GM12878 (cell line): Measurements from ENCODE around the gene TMEM109. TPM values are rescaled to one million over a fixed set of nuclear protein-coding genes. Genes with fewer than 3 reads are reported as not detected.

Experiments
- ATAC-seq: fragments of 200-7000 bp; cut with Tn5 transposase; 3 replicates; pipeline ENCODE4 v1.9.1; 2020; ENCODE audit warnings: mild to moderate bottlenecking, moderate library complexity
- BruUV-seq: library from RNA; stranded (reverse); fragments of 400-500 nt; replicated peaks from 2 replicates; lab custom pipeline; 2021; lab: Mats Ljungman, UMichigan
- CTCF ChIA-PET: fragments of 300-600 bp; sonication (Branson Sonifier 250); formaldehyde crosslinking; extraction: SDS; loops from one replicate; lab custom pipeline; 2021; ENCODE audit warnings: inconsistent platforms; lab: Yijun Ruan, JAX
- POLR2A ChIA-PET: fragments of 350-600 bp; formaldehyde crosslinking; extraction: SDS; loops from one replicate; lab custom pipeline; 2021; ENCODE audit warnings: inconsistent platforms; lab: Charles Lee
- RAD21 ChIA-PET: fragments of 300-600 bp; sonication (Branson Sonifier 250); formaldehyde crosslinking; loops from one replicate; lab custom pipeline; 2023; ENCODE audit warnings: antibody characterized with exemption; ENCODE audit not compliant: unreplicated experiment; lab: Charles Lee
- SMC1A ChIA-PET: fragments of 300-600 bp; sonication (Branson Sonifier 250); formaldehyde crosslinking; loops from one replicate; lab custom pipeline; 2023; ENCODE audit not compliant: unreplicated experiment, uncharacterized antibody; lab: Charles Lee
- DNase-seq: peaks from one replicate; pipeline ENCODE4 v3.0.0-alpha.2; 2011; ENCODE audit warnings: low read depth, low spot score
- FAIRE-seq: peaks from 3 replicates; lab custom pipeline; 2011; peaks lifted over from hg19 to GRCh38; lab: Jason Lieb, UNC
- H2AFZ ChIP-seq: 2 replicates; pipeline ENCODE4 v1.6.0; 2011; ENCODE audit warnings: low read depth, low read length, control low read depth; ENCODE audit not compliant: control insufficient read depth
- H3K27ac ChIP-seq: 2 replicates; pipeline ENCODE4 v1.5.1; 2011; ENCODE audit warnings: control low read depth; ENCODE audit not compliant: control insufficient read depth, insufficient read depth
- H3K27me3 ChIP-seq, 2 experiments: replicated peaks in 1 of 2; 2 replicates each; pipeline versions ENCODE4 v1.6.0 to v1.6.1; 2011; ENCODE audit warnings: low read length in 1 of 2; ENCODE audit not compliant: control insufficient read depth in 2 of 2, insufficient read depth in 2 of 2
- H3K36me3 ChIP-seq, 2 experiments: 2 replicates each; pipeline ENCODE4 v1.5.1; 2011; ENCODE audit warnings: low read length in 1 of 2; ENCODE audit not compliant: control insufficient read depth in 2 of 2, insufficient read depth in 2 of 2
- H3K4me1 ChIP-seq: 2 replicates; pipeline ENCODE4 v1.6.1; 2011; ENCODE audit warnings: mild to moderate bottlenecking, low read length, moderate library complexity, mixed read lengths; ENCODE audit not compliant: control insufficient read depth, insufficient read depth
- H3K4me2 ChIP-seq: 2 replicates; pipeline ENCODE4 v1.6.0; 2011; ENCODE audit warnings: control low read depth; ENCODE audit not compliant: control insufficient read depth, insufficient read depth
- H3K4me3 ChIP-seq: fragments of 200-600 bp; sonication (generic); 2 replicates; pipeline ENCODE4 v1.5.1; 2016
- H3K79me2 ChIP-seq: 2 replicates; pipeline ENCODE4 v1.6.0; 2011; ENCODE audit warnings: low read length; ENCODE audit not compliant: control insufficient read depth, insufficient read depth
- H3K9ac ChIP-seq: 2 replicates; pipeline ENCODE4 v1.8.0; 2011; ENCODE audit warnings: low read length, control low read depth, mixed read lengths; ENCODE audit not compliant: control insufficient read depth, insufficient read depth
- H3K9me3 ChIP-seq: replicated peaks from 3 replicates; pipeline ENCODE4 v1.5.1; 2011; ENCODE audit warnings: mild to moderate bottlenecking, low read length; ENCODE audit not compliant: control insufficient read depth, insufficient read depth
- H4K20me1 ChIP-seq: 2 replicates; pipeline ENCODE4 v1.6.0; 2011; ENCODE audit not compliant: control insufficient read depth, insufficient read depth
- BCL11A ChIP-seq: IDR thresholded peaks from 2 replicates; pipeline ENCODE4 v1.6.1; 2011; ENCODE audit warnings: low read depth, low read length
- CHD1 ChIP-seq: IDR thresholded peaks from 2 replicates; pipeline ENCODE4 v1.6.1; 2012; ENCODE audit warnings: low read depth, low read length, improper control_type of control experiment
- EP300 ChIP-seq, 2 experiments: fragments of 150-350 bp in 1 of 2; IDR thresholded peaks; 2 replicates each; pipeline ENCODE4 v1.6.1; 2011 to 2012; ENCODE audit warnings: low read depth in 2 of 2, low read length in 2 of 2, borderline replicate concordance in 1 of 2, improper control_type of control experiment in 1 of 2, inconsistent platforms in 1 of 2; ENCODE audit not compliant: control insufficient read depth in 1 of 2
- HDAC2 ChIP-seq: fragments of 200-600 bp; sonication (generic); IDR thresholded peaks from 2 replicates; pipeline ENCODE4 v1.6.1; 2017
- IKZF2 ChIP-seq, 2 experiments: fragments of 450-650 bp; IDR thresholded peaks; 2 replicates each; pipeline ENCODE4 v1.6.1; 2017; ENCODE audit warnings: mild to moderate bottlenecking in 2 of 2, moderate library complexity in 2 of 2
- MAX ChIP-seq: IDR thresholded peaks from 2 replicates; pipeline ENCODE4 v1.6.1; 2012; ENCODE audit warnings: low read depth, low read length, improper control_type of control experiment
- MYB ChIP-seq: fragments of 150-350 bp; IDR thresholded peaks from 2 replicates; pipeline ENCODE4 v1.6.1; 2014; ENCODE audit warnings: mild to moderate bottlenecking, low read depth, low read length, borderline replicate concordance
- NFXL1 ChIP-seq: fragments of 450-650 bp; IDR thresholded peaks from 2 replicates; pipeline ENCODE4 v1.6.1; 2017; ENCODE audit warnings: antibody characterized with exemption, mild to moderate bottlenecking, borderline replicate concordance
- NFYB ChIP-seq: IDR thresholded peaks from 2 replicates; pipeline ENCODE4 v1.6.1; 2011; ENCODE audit warnings: low read depth, mild to moderate bottlenecking, low read length, improper control_type of control experiment, moderate library complexity; ENCODE audit not compliant: insufficient read depth
- NR2F1 ChIP-seq: fragments of 450-650 bp; conservative IDR thresholded peaks from 2 replicates; pipeline ENCODE4 v1.6.1; 2017; ENCODE audit warnings: mild to moderate bottlenecking
- POU2F2 ChIP-seq: IDR thresholded peaks from 3 replicates; pipeline ENCODE4 v1.6.1; 2011; ENCODE audit warnings: low read depth, mild to moderate bottlenecking, low read length, borderline replicate concordance
- RUNX3 ChIP-seq: IDR thresholded peaks from 2 replicates; pipeline ENCODE4 v1.6.1; 2012; ENCODE audit warnings: low read length, inconsistent platforms
- SREBF1 ChIP-seq: IDR thresholded peaks from 2 replicates; pipeline ENCODE4 v1.6.1; 2012; ENCODE audit warnings: mild to moderate bottlenecking, low read length
- SUZ12 ChIP-seq: fragments of 200-600 bp; sonication (generic); IDR thresholded peaks from one replicate; pipeline ENCODE4 v1.6.1; 2018; ENCODE audit warnings: antibody characterized with exemption, mild to moderate bottlenecking; ENCODE audit not compliant: unreplicated experiment
- TAF1 ChIP-seq: IDR thresholded peaks from 2 replicates; pipeline ENCODE4 v1.6.1; 2011; ENCODE audit warnings: mild to moderate bottlenecking, low read depth, low read length, borderline replicate concordance
- TARDBP ChIP-seq: IDR thresholded peaks from 2 replicates; pipeline ENCODE4 v1.6.1; 2016; ENCODE audit warnings: borderline replicate concordance
- TCF12 ChIP-seq: IDR thresholded peaks from 2 replicates; pipeline ENCODE4 v1.6.1; 2011; ENCODE audit warnings: low read depth, mild to moderate bottlenecking, low read length
- ZNF207 ChIP-seq: fragments of 450-650 bp; IDR thresholded peaks from 2 replicates; pipeline ENCODE4 v1.6.1; 2014; ENCODE audit warnings: antibody characterized with exemption, mild to moderate bottlenecking, borderline replicate concordance
- ZNF24 ChIP-seq: fragments of 450-650 bp; IDR thresholded peaks from 2 replicates; pipeline ENCODE4 v1.6.1; 2017; ENCODE audit warnings: antibody characterized with exemption, mild to moderate bottlenecking
- ZZZ3 ChIP-seq: IDR thresholded peaks from 2 replicates; pipeline ENCODE4 v1.6.1; 2011; ENCODE audit warnings: low read depth; ENCODE audit not compliant: control insufficient read depth, insufficient read length
- WGBS: methylation state at CpG from one replicate; pipeline ENCODE4 v1.1.6; 2016; ENCODE audit warnings: low lambda C conversion rate; ENCODE audit not compliant: insufficient replicate concordance, insufficient coverage; ENCODE audit errors: missing lambda C conversion rate; 5-methylcytosine and 5-hydroxymethylcytosine counted together
- in situ Hi-C: fragments of 300-500 bp; cut with MboI; formaldehyde crosslinking; loops from 9 replicates; pipeline ENCODE4 v1.14.3; 2018; ENCODE audit warnings: mixed read lengths
- intact Hi-C: fragments of 100-400 bp; cut with micrococcal nuclease; formaldehyde crosslinking; loops from one replicate; pipeline ENCODE4 v1.14.2; 2022; ENCODE audit not compliant: unreplicated experiment
- polyA plus RNA-seq, 11 experiments: library from polyadenylated mRNA; depleted of rRNA in 4 of 11; unstranded in 6 of 11; stranded (reverse) in 5 of 11; fragments of >200 nt; fragmentation: Nextera tagmentation in 4 of 11; fragmentation: Illumina TruSeq in 1 of 11; extraction: Ambion mirVana in 4 of 11; extraction: Trizol in 1 of 11; gene quantifications; 1 replicate in 1 of 11; 2 replicates in 10 of 11; pipeline versions ENCODE4 v1.2.1 to v1.2.3, GENCODE V29; 2011 to 2016; ENCODE audit warnings: inconsistent platforms in 2 of 11, missing spikeins in 2 of 11, low read depth in 1 of 11
- total RNA-seq, 4 experiments: library from RNA; depleted of rRNA in 3 of 4; stranded (reverse); fragments of >200 nt in 3 of 4; fragmentation: Illumina TruSeq in 1 of 4; extraction: Trizol in 1 of 4; gene quantifications; 2 replicates each; pipeline versions ENCODE4 v1.2.1 to v1.2.3, GENCODE V29; 2013 to 2021
- TF ChIP-seq, protein P1 (sequence below): IDR thresholded peaks from 2 replicates; pipeline ENCODE4 v1.6.1; 2012; ENCODE audit warnings: low read depth, low read length, improper control_type of control experiment

The TMEM109 gene
- total and polyA plus RNA-seq, 10 of the 15 experiments (the other 5 are each of a cell fraction or from before 2014, with no cell fraction given) = 21.9 to 199 (median 85.2) TPM

GRCh38 chr11:60906132-60906972 is 7.6 kb upstream of the TMEM109 start, which contains the start of gene PRPF19:
Gene PRPF19 (minus strand): TSS chr11:60906585. CDS start chr11:60906382, 203 bp downstream.
- H3K4me1 ChIP-seq = peaks cover 36% of the 10 kb centered on the region
- CTCF ChIA-PET = interaction anchor here (0.9 to 11.5 kb wide), 7 partner anchors 9 to 451 kb away, joined by 3 to 135 read pairs (median 9); no protein-coding TSS in a partner anchor
- SMC1A ChIA-PET = interaction anchor here (1.1 to 8.0 kb wide), 6 partner anchors 8 to 143 kb away, joined by 3 to 57 read pairs (median 6); no protein-coding TSS in a partner anchor
- H2AFZ ChIP-seq = peak within 1 kb of the TSS; percentile 68
- peaks cover 8% of the 10 kb centered on the region for H4K20me1 ChIP-seq
- H3K4me2 ChIP-seq = peak within 1 kb of the TSS; percentile 100
- in situ Hi-C loops (no loop called here), intact Hi-C loops (loop anchor here (2.0 to 5.0 kb wide), 2 partner anchors 144 to 254 kb away; partner anchors contain the start of gene VPS37C)
- H3K79me2 ChIP-seq = peaks cover 34% of the 10 kb centered on the region
- peaks cover 10 to 11% of the 10 kb centered on the region in 2 experiments; a peak in 3 of 4 replicates for H3K36me3 ChIP-seq
- under 1% methylated on average over 60 of the region's 75 CpGs for WGBS
- DNase-seq (peak; percentile 93), ATAC-seq (peak; percentile 87), FAIRE-seq (peak; percentile 93)
- RAD21 ChIA-PET = interaction anchor here (1.0 to 3.8 kb wide), 6 partner anchors 7 to 278 kb away, joined by 3 to 18 read pairs (median 6); partner anchors contain the start of gene TMEM109
- POLR2A ChIA-PET = interaction anchor here (0.6 to 1.7 kb wide), 9 partner anchors 9 to 355 kb away, joined by 3 to 6 read pairs (median 4); no protein-coding TSS in a partner anchor
- H3K4me3 ChIP-seq = peak within 1 kb of the TSS; percentile 86
- peaks cover 8% of the 10 kb centered on the region for H3K9me3 ChIP-seq
- no peaks in the 10 kb centered on the region for H3K27me3 ChIP-seq
- H3K27ac ChIP-seq = peak within 1 kb of the TSS; percentile 89
- H3K9ac ChIP-seq = peak within 1 kb of the TSS; percentile 93
- no TSS peak for BruUV-seq
- TF ChIP-seq TARDBP = no peak
- TF ChIP-seq TAF1 = peak; percentile 91; the same call in 1 of the 2 replicates
- no peak for TF ChIP-seq RUNX3
- TF ChIP-seq NFYB = no peak
- peak; percentile 89 for TF ChIP-seq MAX
- TF ChIP-seq SREBF1 = 0 out of 2 replicates have a peak, but pooled peaks have one; percentile 37
- TF ChIP-seq SUZ12 = no peak
- TF ChIP-seq EP300 (IDR thresholded peaks at IDR 0.05; ENCODE audit: borderline replicate concordance in 1 of 2, control insufficient read depth in 1 of 2, low read depth in 2 of 2, low read length in 2 of 2) = 0 out of 4 replicates have a peak, but pooled peaks of 1 of the 2 experiments have one; percentile 34
- 0 out of 4 replicates have a peak, but pooled peaks of 1 of the 2 experiments have one; percentile 31 for TF ChIP-seq IKZF2 (IDR thresholded peaks at IDR 0.05)
- no peak for TF ChIP-seq MYB
- peak; percentile 65; the same call in 1 of the 2 replicates for TF ChIP-seq ZNF207
- no peak for TF ChIP-seq ZNF24
- TF ChIP-seq BCL11A = no peak
- TF ChIP-seq CHD1 = no peak
- no peak for TF ChIP-seq HDAC2
- peak; percentile 81; the same call in 2 of the 3 replicates for TF ChIP-seq POU2F2
- TF ChIP-seq ZZZ3 = no peak
- TF ChIP-seq, protein P1, sequence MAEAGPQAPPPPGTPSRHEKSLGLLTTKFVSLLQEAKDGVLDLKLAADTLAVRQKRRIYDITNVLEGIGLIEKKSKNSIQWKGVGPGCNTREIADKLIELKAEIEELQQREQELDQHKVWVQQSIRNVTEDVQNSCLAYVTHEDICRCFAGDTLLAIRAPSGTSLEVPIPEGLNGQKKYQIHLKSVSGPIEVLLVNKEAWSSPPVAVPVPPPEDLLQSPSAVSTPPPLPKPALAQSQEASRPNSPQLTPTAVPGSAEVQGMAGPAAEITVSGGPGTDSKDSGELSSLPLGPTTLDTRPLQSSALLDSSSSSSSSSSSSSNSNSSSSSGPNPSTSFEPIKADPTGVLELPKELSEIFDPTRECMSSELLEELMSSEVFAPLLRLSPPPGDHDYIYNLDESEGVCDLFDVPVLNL = peak; percentile 70; the same call in 1 of the 2 replicates
- TF ChIP-seq TCF12 = 0 out of 2 replicates have a peak, but pooled peaks have one; percentile 26
- TF ChIP-seq NR2F1 = 0 out of 2 replicates have a peak, but pooled peaks have one; percentile 8
- TF ChIP-seq NFXL1 = no peak
